ENCODE measurements around the gene INHBC.

- TF ChIP-seq, protein P1, sequence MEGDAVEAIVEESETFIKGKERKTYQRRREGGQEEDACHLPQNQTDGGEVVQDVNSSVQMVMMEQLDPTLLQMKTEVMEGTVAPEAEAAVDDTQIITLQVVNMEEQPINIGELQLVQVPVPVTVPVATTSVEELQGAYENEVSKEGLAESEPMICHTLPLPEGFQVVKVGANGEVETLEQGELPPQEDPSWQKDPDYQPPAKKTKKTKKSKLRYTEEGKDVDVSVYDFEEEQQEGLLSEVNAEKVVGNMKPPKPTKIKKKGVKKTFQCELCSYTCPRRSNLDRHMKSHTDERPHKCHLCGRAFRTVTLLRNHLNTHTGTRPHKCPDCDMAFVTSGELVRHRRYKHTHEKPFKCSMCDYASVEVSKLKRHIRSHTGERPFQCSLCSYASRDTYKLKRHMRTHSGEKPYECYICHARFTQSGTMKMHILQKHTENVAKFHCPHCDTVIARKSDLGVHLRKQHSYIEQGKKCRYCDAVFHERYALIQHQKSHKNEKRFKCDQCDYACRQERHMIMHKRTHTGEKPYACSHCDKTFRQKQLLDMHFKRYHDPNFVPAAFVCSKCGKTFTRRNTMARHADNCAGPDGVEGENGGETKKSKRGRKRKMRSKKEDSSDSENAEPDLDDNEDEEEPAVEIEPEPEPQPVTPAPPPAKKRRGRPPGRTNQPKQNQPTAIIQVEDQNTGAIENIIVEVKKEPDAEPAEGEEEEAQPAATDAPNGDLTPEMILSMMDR (IDR thresholded peaks at IDR 0.05): no peak
- no peak for TF ChIP-seq POLR2A (IDR thresholded peaks at IDR 0.05)
Observed at GRCh38 chr12:57462912-57463253, 28.3 kb downstream of the INHBC start.

Measured in uterus (tissue), 2 donors.